ENCODE data around the gene ENPP6.

GRCh38 chr4:184246426-184246825, 28.8 kb upstream of the ENPP6 start:
- TF ChIP-seq, protein P1, sequence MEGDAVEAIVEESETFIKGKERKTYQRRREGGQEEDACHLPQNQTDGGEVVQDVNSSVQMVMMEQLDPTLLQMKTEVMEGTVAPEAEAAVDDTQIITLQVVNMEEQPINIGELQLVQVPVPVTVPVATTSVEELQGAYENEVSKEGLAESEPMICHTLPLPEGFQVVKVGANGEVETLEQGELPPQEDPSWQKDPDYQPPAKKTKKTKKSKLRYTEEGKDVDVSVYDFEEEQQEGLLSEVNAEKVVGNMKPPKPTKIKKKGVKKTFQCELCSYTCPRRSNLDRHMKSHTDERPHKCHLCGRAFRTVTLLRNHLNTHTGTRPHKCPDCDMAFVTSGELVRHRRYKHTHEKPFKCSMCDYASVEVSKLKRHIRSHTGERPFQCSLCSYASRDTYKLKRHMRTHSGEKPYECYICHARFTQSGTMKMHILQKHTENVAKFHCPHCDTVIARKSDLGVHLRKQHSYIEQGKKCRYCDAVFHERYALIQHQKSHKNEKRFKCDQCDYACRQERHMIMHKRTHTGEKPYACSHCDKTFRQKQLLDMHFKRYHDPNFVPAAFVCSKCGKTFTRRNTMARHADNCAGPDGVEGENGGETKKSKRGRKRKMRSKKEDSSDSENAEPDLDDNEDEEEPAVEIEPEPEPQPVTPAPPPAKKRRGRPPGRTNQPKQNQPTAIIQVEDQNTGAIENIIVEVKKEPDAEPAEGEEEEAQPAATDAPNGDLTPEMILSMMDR (IDR thresholded peaks at IDR 0.05; ENCODE audit: insufficient read depth, low read length, poor library complexity, severe bottlenecking): no peak
- no peak for TF ChIP-seq EZH2phosphoT487 (conservative IDR thresholded peaks at IDR 0.05; ENCODE audit: low read length)
